Measurements from ENCODE around the gene RAD51B.

The RAD51B gene

GRCh38 chr14:68450391-68451120 is 631.0 kb downstream of the RAD51B start:
- DNase-seq, result no peak

- no peak for DNase-seq
Observed at GRCh38 chr14:68451696-68452373, 632.3 kb downstream of the RAD51B start.

- DNase-seq, result no peak
Observed at GRCh38 chr14:68458253-68458652, 638.7 kb downstream of the RAD51B start.

GRCh38 chr14:68458840-68459469 is 639.4 kb downstream of the RAD51B start:
- DNase-seq, result no peak

GRCh38 chr14:68459480-68460136 is 640.0 kb downstream of the RAD51B start:
- peak in 1 of 3 donors; percentile 31 for DNase-seq

- DNase-seq, result no peak
Observed at GRCh38 chr14:68460541-68460940, 641.0 kb downstream of the RAD51B start.

GRCh38 chr14:68461086-68461485 is 641.5 kb downstream of the RAD51B start:
- DNase-seq, result no peak

GRCh38 chr14:68462683-68463082 is 643.1 kb downstream of the RAD51B start:
- DNase-seq, result no peak

- no peak for DNase-seq
Observed at GRCh38 chr14:68463299-68463698, 643.7 kb downstream of the RAD51B start.

- no peak for DNase-seq
Observed at GRCh38 chr14:68463705-68464374, 644.3 kb downstream of the RAD51B start.

- DNase-seq, result peak; percentile 42 to 76 (median 75)
Observed at GRCh38 chr14:68464711-68465110, 645.1 kb downstream of the RAD51B start.

GRCh38 chr14:68466491-68466977 is 647.0 kb downstream of the RAD51B start:
- DNase-seq, result peak; percentile 40 to 51 (median 47)

- no peak for DNase-seq
Observed at GRCh38 chr14:68467425-68467824, 647.8 kb downstream of the RAD51B start.

GRCh38 chr14:68468437-68469207 is 649.0 kb downstream of the RAD51B start:
- DNase-seq, result peak; percentile 63 to 73 (median 72)

- no peak for DNase-seq
Observed at GRCh38 chr14:68469208-68469713, 649.7 kb downstream of the RAD51B start.

- DNase-seq, result peak in 1 of 3 donors; percentile 36
Observed at GRCh38 chr14:68470361-68470760, 650.8 kb downstream of the RAD51B start.

GRCh38 chr14:68471029-68471963 is 651.7 kb downstream of the RAD51B start:
- peak in 2 of 3 donors; percentile 44 to 60 for DNase-seq

- no peak for DNase-seq
Observed at GRCh38 chr14:68471964-68472508, 652.5 kb downstream of the RAD51B start.

- DNase-seq, result no peak
Observed at GRCh38 chr14:68473069-68473468, 653.5 kb downstream of the RAD51B start.

GRCh38 chr14:68473794-68474193 is 654.2 kb downstream of the RAD51B start:
- peak in 1 of 3 donors; percentile 44 for DNase-seq

Measured in suppressor macrophage treated with lipopolysaccharide for 1 hour (primary cell).